ENCODE data around the gene AKIRIN2. TPM values are rescaled to one million over a fixed set of nuclear protein-coding genes. Genes with fewer than 3 reads are reported as not detected.

AKIRIN2 gene
- total and polyA plus RNA-seq, 8 donors, result 43.6 to 71.4 (median 66.5) TPM

DNA sequence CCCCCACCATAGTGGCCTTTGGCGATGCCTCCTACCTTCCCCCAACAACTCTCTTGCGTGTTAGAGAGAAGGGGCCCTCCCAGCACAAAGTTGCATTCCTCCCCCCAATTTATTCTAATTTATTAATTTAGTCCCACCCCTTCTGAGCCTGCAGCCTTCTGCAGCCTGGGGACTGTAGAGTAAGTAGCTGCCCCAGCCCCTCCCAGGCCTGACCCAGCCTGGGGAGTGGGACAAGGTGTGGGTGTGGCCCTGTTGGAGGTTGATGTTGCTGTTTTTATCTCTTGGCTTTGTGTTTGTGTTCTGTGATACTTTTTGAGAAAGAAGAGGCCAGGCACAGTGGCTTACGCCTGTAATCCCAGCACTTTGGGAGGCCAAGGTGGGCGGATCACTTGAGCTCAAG is 62.7 kb downstream of the AKIRIN2 start:
- TF ChIP-seq, protein P1, sequence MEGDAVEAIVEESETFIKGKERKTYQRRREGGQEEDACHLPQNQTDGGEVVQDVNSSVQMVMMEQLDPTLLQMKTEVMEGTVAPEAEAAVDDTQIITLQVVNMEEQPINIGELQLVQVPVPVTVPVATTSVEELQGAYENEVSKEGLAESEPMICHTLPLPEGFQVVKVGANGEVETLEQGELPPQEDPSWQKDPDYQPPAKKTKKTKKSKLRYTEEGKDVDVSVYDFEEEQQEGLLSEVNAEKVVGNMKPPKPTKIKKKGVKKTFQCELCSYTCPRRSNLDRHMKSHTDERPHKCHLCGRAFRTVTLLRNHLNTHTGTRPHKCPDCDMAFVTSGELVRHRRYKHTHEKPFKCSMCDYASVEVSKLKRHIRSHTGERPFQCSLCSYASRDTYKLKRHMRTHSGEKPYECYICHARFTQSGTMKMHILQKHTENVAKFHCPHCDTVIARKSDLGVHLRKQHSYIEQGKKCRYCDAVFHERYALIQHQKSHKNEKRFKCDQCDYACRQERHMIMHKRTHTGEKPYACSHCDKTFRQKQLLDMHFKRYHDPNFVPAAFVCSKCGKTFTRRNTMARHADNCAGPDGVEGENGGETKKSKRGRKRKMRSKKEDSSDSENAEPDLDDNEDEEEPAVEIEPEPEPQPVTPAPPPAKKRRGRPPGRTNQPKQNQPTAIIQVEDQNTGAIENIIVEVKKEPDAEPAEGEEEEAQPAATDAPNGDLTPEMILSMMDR (IDR thresholded peaks at IDR 0.05), result no peak

DNA sequence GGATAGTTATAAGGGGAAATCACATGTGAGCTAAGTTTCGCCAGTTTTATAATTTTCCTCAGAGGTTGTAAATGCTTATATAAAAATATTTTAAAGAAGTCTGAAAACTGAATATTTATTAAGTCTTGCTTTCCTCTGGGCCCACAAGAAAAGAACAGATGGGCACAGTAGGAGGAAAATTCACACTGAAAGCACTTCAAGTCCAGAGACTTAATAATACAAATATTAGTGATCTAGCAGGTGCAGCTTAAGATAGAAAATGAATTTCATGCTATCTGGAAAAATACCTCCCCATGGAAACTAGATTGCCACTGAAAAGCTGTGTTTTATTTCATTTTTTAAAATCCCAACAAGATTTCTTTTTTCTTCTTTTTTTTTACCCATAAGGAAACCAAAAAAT is 64.9 kb downstream of the AKIRIN2 start:
- no peaks in the 10 kb centered on the region for H3K9me3 ChIP-seq
- no peaks in the 10 kb centered on the region for H3K4me1 ChIP-seq
- intact Hi-C loops (cut with DNase I), result no loop called here
- peaks cover 0 to 23% of the 10 kb centered on the region in 2 donors for H3K36me3 ChIP-seq
- no peak overlapping the region for H3K27ac ChIP-seq
- TF ChIP-seq, protein P1 (IDR thresholded peaks at IDR 0.05), result no peak
- no peak for ATAC-seq
- no peaks in the 10 kb centered on the region for H3K27me3 ChIP-seq
- no peak overlapping the region for H3K4me3 ChIP-seq
- no peak for DNase-seq

More for the DNA sequence above, 62.7 kb downstream of the AKIRIN2 start:
- Histone ChIP-seq H3K4me1 (no peaks in the 10 kb centered on the region), H3K4me3 (no peak overlapping the region), H3K27ac (no peak overlapping the region), H3K27me3 (no peaks in the 10 kb centered on the region), H3K9me3 (no peaks in the 10 kb centered on the region), H3K36me3 (peaks cover 0 to 23% of the 10 kb centered on the region in 2 donors)
- DNase-seq (no peak), ATAC-seq (no peak)
- intact Hi-C loops (cut with DNase I), result no loop called here

DNA sequence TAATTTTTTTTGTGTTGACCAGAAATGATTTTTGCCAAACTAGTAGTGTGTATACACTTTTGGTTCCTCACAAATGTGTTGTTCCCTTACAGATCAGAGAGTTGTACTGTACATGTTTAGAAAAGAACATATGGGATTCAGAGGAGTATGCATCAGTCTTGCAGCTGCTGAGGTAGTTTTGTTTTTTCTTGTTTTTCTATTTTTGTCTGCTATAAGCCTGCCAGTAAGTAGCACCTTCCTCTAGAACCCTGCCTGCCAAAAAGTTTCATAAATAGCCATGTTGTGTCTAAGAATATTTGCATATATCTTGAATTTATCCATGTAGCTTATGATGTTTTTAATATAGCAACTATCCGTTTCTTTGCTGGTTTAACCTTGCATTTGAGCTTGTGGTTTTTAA is 65.7 kb downstream of the AKIRIN2 start:
- intact Hi-C loops (cut with DNase I), result no loop called here
- peaks cover 0 to 29% of the 10 kb centered on the region in 2 donors for H3K36me3 ChIP-seq
- TF ChIP-seq, protein P1 (IDR thresholded peaks at IDR 0.05), result no peak
- H3K4me1 ChIP-seq, result no peaks in the 10 kb centered on the region
- ATAC-seq, result no peak
- H3K4me3 ChIP-seq, result no peak overlapping the region
- H3K27ac ChIP-seq, result no peak overlapping the region
- H3K9me3 ChIP-seq, result no peaks in the 10 kb centered on the region
- DNase-seq, result no peak
- H3K27me3 ChIP-seq, result no peaks in the 10 kb centered on the region

DNA sequence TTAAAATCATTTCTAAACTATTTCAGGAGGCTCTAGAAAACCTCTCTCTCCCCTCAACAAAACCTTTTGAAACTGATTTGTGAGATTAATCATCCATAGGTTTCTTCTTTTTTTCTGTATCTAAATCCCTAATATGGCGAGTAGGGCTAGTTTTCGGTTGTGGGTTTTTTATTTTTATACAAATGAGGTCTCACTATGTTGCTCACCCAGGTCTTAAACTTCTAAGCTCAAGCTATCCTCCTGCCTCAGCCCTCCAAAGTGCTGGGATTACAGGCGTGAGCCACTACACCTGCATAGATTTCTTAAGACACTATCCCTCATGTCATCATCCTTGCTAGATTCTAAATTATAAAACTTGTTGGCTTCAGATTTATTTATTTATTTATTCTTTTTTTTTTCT is 68.2 kb downstream of the AKIRIN2 start:
- intact Hi-C loops (cut with DNase I), result no loop called here
- Histone ChIP-seq H3K9me3 (no peaks in the 10 kb centered on the region), H3K27ac (no peak overlapping the region), H3K4me1 (peaks cover 0 to 4% of the 10 kb centered on the region in 2 donors), H3K4me3 (no peak overlapping the region), H3K36me3 (peaks cover 0 to 25% of the 10 kb centered on the region in 2 donors), H3K27me3 (no peaks in the 10 kb centered on the region)
- DNase-seq (no peak), ATAC-seq (no peak)
- TF ChIP-seq, protein P1 (IDR thresholded peaks at IDR 0.05), result no peak

DNA sequence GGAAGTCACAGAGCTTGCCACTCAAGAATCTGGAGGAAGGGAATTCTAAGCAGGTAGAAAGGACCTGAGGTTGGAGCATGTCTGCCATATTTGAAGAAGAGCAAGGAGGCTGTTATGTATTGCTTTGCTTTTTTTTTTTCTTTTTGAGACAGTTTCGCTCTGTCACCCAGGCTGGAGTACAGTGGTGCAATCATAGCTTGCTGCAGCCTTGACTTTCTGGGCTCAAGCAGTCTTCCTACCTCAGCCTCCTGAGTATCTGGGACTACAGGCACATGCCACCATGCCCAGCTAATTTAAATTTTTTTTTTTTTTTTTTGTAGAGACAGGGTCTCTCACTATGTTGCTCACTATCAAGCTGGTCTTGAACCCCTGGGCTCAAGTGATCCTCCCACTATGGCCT is 71.3 kb downstream of the AKIRIN2 start:
- intact Hi-C loops (cut with DNase I), result no loop called here
- peak; percentile 36 for ATAC-seq

More for the DNA sequence above, 71.3 kb downstream of the AKIRIN2 start:
- DNase-seq, result no peak
- H3K4me3 ChIP-seq, result no peak overlapping the region
- H3K9me3 ChIP-seq, result no peaks in the 10 kb centered on the region
- no peaks in the 10 kb centered on the region for H3K27me3 ChIP-seq
- no peak overlapping the region for H3K27ac ChIP-seq
- H3K36me3 ChIP-seq, result peaks cover 0 to 18% of the 10 kb centered on the region in 2 donors
- TF ChIP-seq, protein P1 (IDR thresholded peaks at IDR 0.05), result no peak
- H3K4me1 ChIP-seq, result peaks cover 0 to 4% of the 10 kb centered on the region in 2 donors

All from left lung (tissue), 10 donors.